ENCODE results near the gene BST1. TPM values are rescaled to one million over a fixed set of nuclear protein-coding genes. Genes with fewer than 3 reads are reported as not detected.

The BST1 gene
- polyA plus RNA-seq, 3 donors = 140 to 297 (median 266) TPM

GRCh38 chr4:15676899-15677298 is 26.0 kb upstream of the BST1 start:
- Histone ChIP-seq H3K4me3 (replicated peaks in 1 of 3; ENCODE audit: low read depth in 2 of 3, low read length in 3 of 3) (no peak overlapping the region), H3K27me3 (ENCODE audit: control insufficient read depth in 2 of 2, insufficient read depth in 2 of 2, low read length in 2 of 2) (no peaks in the 10 kb centered on the region), H3K4me2 (replicated peaks; ENCODE audit: extremely low read depth, low read length, poor library complexity, severe bottlenecking) (no peak overlapping the region), H3K4me1 (ENCODE audit: control insufficient read depth in 1 of 2, insufficient read depth in 2 of 2, low read length in 2 of 2) (peaks cover 64 to 79% of the 10 kb centered on the region in 2 donors), H2AFZ (ENCODE audit: insufficient read depth, low read depth, low read length, poor library complexity, severe bottlenecking) (no peak overlapping the region), H3K27ac (ENCODE audit: low read depth in 1 of 2, low read length in 2 of 2) (peak overlapping the region in 1 of 2 donors; percentile 77), H3K9me3 (replicated peaks in 1 of 2; ENCODE audit: control insufficient read depth in 1 of 2, insufficient read depth in 1 of 2, low read length in 2 of 2) (no peaks in the 10 kb centered on the region), H3K36me3 (replicated peaks in 1 of 2; ENCODE audit: control insufficient read depth in 1 of 2, insufficient read depth in 2 of 2, low read length in 2 of 2) (no peaks in the 10 kb centered on the region), H4K20me1 (ENCODE audit: insufficient read depth, low read length) (no peaks in the 10 kb centered on the region), H3K79me2 (ENCODE audit: insufficient read depth, low read length) (peaks cover 100% of the 10 kb centered on the region), H3K9ac (ENCODE audit: insufficient read depth, low read length, poor library complexity, severe bottlenecking) (no peak overlapping the region)
- peaks cover 0 to 5% (median 0%) of the 10 kb centered on the region in 7 donors for H3K9me3 Mint-ChIP-seq
- no peak for DNase-seq
- no peaks in the 10 kb centered on the region for H3K27me3 Mint-ChIP-seq (ENCODE audit: low read depth in 3 of 3)
- intact Hi-C loops (cut with micrococcal nuclease) = no loop called here
- peaks cover 0 to 3% of the 10 kb centered on the region in 2 donors for H3K36me3 Mint-ChIP-seq
- H3K4me3 Mint-ChIP-seq = no peak overlapping the region
- peaks cover 60% of the 10 kb centered on the region for H3K4me1 Mint-ChIP-seq
- WGBS (ENCODE audit: insufficient coverage) = no CpG with 5 or more reads among the region's 6 CpGs
- TF ChIP-seq CTCF (IDR thresholded peaks at IDR 0.05) = no peak
- H3K27ac Mint-ChIP-seq = peak overlapping the region in 3 of 7 donors; percentile 57 to 84 (median 61)

GRCh38 chr4:15677507-15677988 is 25.3 kb upstream of the BST1 start:
- intact Hi-C loops (cut with micrococcal nuclease) = no loop called here
- H3K9me3 ChIP-seq (replicated peaks in 1 of 2; ENCODE audit: control insufficient read depth in 1 of 2, insufficient read depth in 1 of 2, low read length in 2 of 2) = no peaks in the 10 kb centered on the region
- Mint-ChIP-seq H3K4me1 (peaks cover 59% of the 10 kb centered on the region), H3K27ac (peak overlapping the region in 6 of 7 donors; percentile 48 to 85 (median 76)), H3K9me3 (peaks cover 0 to 5% (median 0%) of the 10 kb centered on the region in 7 donors), H3K4me3 (peak overlapping the region in 1 of 2 donors; percentile 51), H3K27me3 (ENCODE audit: low read depth in 3 of 3) (no peaks in the 10 kb centered on the region), H3K36me3 (peaks cover 0 to 3% of the 10 kb centered on the region in 2 donors)
- H3K4me2 ChIP-seq (replicated peaks; ENCODE audit: extremely low read depth, low read length, poor library complexity, severe bottlenecking) = peak overlapping the region; percentile 92
- DNase-seq = peak in 1 of 3 donors; percentile 57
- peaks cover 100% of the 10 kb centered on the region for H3K79me2 ChIP-seq (ENCODE audit: insufficient read depth, low read length)
- no peaks in the 10 kb centered on the region for H4K20me1 ChIP-seq (ENCODE audit: insufficient read depth, low read length)
- WGBS (ENCODE audit: insufficient coverage) = no CpG with 5 or more reads among the region's 2 CpGs
- H3K4me1 ChIP-seq (ENCODE audit: control insufficient read depth in 1 of 2, insufficient read depth in 2 of 2, low read length in 2 of 2) = peaks cover 61 to 85% of the 10 kb centered on the region in 2 donors
- TF ChIP-seq CTCF (IDR thresholded peaks at IDR 0.05) = no peak
- no peaks in the 10 kb centered on the region for H3K27me3 ChIP-seq (ENCODE audit: control insufficient read depth in 2 of 2, insufficient read depth in 2 of 2, low read length in 2 of 2)
- peak overlapping the region in 1 of 2 donors; percentile 67 for H3K27ac ChIP-seq (ENCODE audit: low read depth in 1 of 2, low read length in 2 of 2)
- no peaks in the 10 kb centered on the region for H3K36me3 ChIP-seq (replicated peaks in 1 of 2; ENCODE audit: control insufficient read depth in 1 of 2, insufficient read depth in 2 of 2, low read length in 2 of 2)
- H2AFZ ChIP-seq (ENCODE audit: insufficient read depth, low read depth, low read length, poor library complexity, severe bottlenecking) = no peak overlapping the region
- peak overlapping the region in 1 of 3 experiments; percentile 40 for H3K4me3 ChIP-seq (replicated peaks in 1 of 3; ENCODE audit: low read depth in 2 of 3, low read length in 3 of 3)
- H3K9ac ChIP-seq (ENCODE audit: insufficient read depth, low read length, poor library complexity, severe bottlenecking) = no peak overlapping the region
